CD4-positive, alpha-beta T cell treated with Interleukin-21 for 1 hour (primary cell): ENCODE measurements around the gene CACNA1C.

Experiments used
- DNase-seq: peaks from one replicate; pipeline ENCODE4 v3.0.0-alpha.2; 2020

The CACNA1C gene

GRCh38 chr12:2351161-2351560, 298.4 kb downstream of the CACNA1C start:
- no peak for DNase-seq

GRCh38 chr12:2352203-2352602, 299.4 kb downstream of the CACNA1C start:
- no peak for DNase-seq

DNA sequence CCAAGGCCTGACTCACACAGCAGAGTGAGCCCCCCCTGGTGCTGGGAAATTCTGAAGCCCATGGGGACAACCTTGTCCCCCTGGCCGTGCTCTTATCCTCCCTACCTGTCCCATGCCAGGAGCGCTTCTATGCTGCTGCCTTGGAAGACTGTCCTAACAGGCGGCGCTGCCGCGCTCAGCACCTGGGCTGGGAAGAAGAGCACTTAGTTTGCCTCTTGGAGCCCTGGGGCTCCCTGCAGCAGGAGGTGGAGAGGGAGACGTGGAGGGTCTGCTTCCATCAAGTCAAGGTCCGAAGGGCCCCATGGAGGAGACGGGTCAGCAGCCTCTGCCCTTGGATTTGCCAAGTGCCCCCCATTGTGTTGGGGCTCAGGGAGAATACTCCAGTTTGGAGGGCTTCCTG, 300.5 kb downstream of the CACNA1C start:
- DNase-seq: no peak

- no peak for DNase-seq
Measured at GRCh38 chr12:2353691-2354090, 300.9 kb downstream of the CACNA1C start.

GRCh38 chr12:2354151-2354991, 301.6 kb downstream of the CACNA1C start:
- DNase-seq: no peak

- no peak for DNase-seq
Measured at GRCh38 chr12:2355198-2355597, 302.4 kb downstream of the CACNA1C start.

DNA sequence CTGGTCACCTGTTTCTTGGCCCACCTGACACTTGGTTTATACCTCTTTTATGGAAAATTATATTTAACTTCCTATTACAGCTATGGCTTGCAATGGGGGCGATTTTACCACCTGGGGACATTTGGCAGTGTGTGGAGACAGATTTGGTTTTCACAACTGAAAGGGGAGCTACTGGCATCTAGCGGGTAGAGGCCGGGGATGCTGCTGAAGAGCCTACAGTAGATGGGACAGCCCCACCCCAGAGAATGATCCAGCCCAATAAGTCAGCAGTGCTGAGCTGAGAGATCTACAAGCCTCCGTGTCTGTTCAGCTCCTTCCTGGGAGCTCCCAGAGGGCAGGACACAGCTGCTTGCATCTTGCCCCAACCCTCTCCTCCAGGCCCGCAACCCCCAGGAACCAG, 302.8 kb downstream of the CACNA1C start:
- no peak for DNase-seq

DNA sequence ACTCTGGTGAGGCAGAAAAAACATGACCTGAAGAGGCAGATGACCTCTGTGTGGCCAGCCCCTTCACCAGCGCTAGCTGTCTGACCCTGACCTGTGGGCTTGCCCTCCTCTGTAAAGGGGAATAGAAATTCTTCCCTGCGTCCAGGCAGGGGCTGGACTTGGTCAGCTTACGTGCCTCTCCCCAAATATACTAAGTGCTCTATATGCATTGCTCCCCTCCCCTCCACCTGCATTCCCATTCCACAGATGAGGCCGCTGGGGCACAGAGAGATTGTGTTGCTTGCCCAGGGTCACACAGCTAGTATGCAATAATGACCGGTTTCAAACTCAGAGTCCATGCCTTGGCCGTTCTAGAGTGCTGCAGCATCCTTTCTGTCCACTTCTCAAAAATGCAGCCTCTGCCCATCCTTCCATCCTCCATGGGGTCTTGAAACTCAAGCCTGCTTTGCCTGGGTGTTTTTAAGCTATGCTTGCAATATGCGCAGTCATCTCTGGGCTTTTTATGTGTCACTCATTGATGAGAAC, 303.9 kb downstream of the CACNA1C start:
- DNase-seq: no peak

DNA sequence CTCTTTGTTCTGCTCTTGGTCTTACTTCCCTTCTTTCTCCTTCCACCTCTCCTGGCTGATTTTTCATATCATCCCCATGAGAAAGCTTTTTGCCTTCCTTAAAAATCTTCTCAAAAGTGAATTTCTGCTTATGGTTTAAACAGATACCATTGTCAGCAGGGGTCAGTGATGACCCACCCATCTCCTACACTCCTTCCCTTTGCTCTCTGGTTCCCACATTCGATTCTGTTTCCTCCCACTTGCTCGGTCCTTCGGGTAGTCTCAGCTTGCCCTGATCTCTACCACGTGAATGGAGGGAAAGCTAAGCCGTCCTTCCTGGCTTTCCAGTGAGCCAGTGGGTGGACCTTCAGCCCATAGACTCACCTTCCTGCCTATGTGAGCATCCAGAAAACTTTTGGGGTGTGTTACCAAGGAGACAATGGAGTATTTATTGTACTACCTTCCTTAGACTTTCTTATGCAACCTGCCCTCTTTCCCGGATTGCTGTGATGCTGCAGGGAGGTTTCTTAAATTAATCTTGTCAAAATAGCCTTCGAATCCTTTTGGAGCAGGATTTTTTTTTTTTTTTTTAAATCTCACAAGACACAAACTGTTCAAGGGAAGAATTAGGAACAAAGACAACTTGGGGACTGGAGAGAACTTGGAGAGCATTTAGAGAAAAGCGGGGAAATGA, 306.3 kb downstream of the CACNA1C start:
- no peak for DNase-seq

DNA sequence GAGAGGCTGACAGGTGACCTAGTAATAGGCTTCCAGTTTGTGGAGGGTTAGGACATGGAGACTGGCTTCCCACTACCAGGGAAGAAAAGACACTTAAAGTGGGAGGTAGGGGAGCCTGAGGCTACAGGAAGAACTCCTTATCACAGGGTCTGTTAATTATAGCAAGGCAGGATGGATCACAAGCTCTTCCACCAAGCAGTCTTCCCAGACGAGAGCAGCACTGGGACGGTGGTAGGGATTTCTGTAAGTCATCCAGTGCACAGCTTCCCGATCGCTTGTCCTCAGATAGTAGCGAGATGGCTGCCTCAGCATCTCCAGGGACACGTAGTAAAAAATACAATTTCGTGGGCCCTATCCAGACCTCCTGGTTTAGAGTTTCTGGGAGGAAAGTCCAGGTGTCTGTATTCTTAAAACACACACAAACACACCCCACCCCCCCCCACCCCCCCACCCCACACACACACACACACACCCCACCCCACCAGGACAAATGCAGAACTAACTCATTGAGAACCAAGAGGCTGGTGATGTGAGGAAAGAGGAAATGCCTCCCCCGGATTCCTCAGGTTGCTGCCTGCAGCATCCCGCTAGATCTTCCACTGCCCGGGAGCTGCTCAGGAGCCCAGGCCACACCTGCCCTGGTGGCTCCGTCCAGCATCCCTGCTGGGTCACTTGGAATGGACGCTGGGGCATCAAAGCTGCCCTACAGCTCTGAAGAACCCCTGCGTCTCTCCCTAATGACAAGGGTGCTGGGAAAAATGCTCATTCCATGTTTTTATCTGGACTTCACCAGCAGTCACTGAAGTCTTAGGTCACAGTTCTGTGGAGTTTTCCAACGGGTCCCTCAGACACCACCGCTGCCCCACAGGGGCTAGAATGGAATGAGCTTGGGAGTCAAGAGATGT, 307.2 kb downstream of the CACNA1C start:
- no peak for DNase-seq

GRCh38 chr12:2360630-2361170, 307.9 kb downstream of the CACNA1C start:
- DNase-seq: no peak

DNA sequence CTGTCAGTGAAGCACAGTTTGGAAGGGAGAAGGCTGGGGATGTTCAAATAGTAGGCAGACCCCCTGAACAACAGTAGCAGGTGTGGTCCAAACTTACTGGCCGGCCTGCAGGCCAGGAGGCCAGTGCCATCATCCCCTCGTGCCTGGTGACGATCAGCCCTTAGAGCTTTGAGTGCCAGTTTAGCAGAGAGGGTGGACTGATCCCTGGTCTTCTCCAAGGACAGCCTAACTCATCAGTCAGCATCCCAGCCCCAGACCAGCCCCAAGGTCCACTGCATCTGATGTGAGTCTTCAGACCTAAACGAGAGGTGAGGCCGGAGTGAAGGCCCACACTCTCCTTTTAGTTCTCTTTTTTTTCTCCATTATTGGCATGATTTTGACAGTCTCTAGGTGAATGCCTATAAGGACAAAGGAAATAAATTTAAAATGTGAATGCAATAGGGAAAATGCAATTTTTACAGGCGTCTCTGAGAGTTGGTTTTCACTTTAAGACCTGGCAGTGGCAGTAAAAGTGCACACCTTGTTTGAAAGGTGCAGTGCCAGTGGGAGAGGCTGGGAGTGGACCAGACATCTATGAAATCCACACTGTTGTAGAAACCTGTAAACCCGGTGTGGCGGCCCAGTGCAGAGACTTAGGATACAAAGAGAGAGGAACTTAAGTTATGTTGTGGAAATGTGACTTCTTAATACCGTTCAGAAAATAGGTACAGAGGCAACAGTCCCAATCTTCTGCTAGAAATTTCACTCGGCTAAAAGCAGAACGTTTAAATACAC, 311.2 kb downstream of the CACNA1C start:
- no peak for DNase-seq

DNA sequence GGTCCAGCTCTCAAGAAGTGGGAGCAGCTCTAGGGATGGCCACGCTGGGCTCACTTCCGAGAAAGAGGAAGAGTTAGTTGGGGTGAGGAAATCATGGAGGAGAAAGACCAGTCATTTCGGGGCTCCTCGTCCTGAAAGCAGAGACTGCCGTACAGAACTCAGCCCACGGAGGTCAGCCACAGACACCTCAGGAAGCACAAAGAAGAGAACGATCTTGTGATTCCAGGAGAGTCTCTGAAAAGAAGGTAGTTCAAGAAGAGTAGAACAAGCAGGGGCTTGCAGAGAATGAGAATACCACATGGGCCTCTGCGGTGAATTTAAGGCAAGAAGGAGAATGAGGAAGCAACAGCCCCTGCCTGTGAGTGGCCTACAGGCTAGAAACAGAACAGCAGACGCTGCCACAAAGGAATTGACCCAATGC, 311.9 kb downstream of the CACNA1C start:
- no peak for DNase-seq

DNA sequence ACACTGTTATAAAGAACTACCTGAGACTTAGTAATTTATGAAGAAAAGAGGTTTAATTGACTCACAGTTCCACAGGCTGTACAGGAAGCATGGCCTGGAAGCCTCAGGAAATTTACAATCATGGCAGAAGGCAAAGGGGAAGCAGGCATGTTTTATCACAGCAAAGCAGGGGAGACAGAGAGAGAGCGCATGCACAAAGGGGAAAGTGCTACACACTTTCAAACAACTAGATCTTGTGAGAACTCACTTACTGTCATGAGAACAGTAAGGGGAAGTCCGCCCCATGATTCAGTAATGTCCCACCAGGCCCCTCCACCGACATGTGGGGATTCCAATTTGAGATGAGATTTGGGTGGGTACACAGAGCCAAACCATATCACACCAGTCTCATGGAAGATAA, 313.9 kb downstream of the CACNA1C start:
- DNase-seq: no peak

DNA sequence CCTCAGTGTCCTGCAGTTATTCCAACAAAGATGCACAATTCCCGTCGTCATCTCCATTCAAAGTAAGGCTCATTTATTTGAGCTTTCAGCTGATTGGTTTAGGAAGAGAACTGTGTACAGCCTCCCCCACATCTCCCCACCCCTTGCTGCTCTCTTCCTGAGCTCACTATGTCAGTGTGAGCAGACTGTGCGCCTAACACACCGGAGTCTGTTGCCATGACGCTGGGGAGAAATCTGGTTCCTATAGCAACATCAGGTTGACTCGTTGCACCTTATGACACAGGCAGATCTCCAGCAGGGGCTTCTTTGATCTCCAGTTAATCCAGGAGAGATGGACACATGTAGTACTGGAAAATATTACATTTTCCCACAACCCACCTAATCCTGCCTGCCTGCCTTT, 319.4 kb downstream of the CACNA1C start:
- DNase-seq: no peak

DNA sequence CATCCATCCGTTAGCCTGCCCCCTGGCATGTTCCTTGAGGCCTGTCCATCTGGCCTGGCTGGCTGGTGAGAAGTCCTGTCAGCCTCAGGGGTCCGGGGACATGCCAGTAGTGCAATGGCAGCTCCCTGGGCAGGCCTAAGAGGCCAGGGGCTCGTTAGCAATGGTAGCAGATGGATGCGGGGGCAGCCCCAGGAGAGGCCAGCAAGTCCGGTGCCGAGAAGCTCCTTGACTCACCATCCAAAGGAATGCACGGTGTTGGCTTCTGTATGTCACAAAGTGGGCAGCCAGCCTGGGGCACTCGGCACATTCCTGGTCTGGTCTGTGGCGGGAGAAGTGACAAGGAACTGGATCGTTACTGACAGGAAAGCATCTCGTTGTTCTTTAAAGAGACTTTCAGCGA, 319.9 kb downstream of the CACNA1C start:
- no peak for DNase-seq

DNA sequence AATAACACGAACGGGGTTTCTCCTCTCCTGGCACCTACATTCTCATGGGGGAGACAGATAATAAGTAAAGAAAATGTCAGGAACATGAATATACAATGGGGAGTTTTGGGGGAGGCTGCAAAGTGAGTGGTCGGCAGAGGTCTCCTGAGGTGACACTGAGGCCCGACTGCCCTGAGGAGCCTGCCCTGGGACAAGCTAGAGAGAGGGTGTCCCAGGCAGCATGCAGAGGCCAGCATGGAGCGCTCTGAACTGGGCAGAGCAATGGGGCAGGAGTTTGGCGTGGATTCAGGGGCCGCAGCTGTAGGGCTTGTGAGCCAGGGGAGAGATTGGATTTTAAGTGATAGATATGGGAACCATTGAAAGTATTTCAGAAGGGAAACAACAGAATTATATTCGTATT, 320.5 kb downstream of the CACNA1C start:
- no peak for DNase-seq

- DNase-seq: no peak
Measured at GRCh38 chr12:2374092-2374906, 321.5 kb downstream of the CACNA1C start.

DNA sequence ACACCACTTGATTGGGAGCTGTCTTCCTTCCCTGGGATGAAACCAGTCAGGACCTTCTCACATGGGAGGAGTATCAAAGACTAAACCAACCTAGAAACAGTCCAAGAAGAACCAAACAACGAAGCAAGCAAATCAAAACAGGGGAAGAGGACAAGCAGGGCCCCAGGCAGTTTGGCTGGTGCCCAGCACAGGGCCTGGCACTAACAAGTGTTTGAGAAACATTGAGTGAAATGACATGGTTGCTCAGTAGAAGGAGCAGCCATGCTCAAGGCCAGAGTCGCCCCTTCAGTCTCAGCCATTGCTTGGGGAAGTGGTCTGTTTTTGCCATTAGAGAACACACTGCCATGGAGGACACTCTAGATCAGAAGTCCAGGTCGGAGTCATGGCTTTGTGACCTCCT, 323.1 kb downstream of the CACNA1C start:
- DNase-seq: no peak

DNA sequence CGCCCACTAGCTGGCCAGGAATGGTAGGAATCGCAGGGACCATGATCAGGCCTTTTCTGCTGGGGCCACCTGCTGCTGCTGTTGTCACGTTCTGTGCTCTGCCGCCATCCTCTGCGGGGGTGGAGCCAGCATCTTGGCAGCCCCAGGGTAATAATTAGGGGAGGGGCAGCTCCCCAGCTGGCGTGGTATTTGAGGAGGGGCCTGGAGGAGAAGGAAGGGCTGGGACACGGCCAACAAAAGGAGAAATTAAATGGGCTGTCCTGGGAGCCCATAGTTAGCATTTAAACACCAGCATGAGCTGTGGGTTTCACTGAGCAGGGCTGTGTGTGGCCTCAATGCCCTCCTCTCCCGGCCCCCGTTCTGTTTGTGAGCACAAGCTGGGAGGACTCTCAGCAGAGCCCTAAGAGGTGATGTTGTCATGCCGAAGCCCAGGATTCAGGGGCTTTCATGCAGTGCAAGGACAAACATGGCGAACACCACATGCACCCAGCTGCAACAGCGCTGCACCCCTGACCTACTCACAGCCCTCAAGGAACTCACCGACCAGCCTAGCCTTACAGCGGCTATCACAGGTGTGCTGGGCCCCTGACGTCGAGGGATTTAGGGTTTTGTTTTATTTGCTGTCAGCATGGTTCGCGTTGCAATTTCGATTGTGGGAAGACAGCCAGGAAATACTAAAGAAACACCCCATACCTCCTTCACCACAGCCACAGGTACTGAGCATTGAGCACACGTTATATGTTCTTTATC, 324.3 kb downstream of the CACNA1C start:
- DNase-seq: no peak
